Fibroblast of skin of back (primary cell): Measurements from ENCODE around the gene PPIE.

Experiments used
- DNase-seq: peaks from one replicate; pipeline ENCODE4 v3.0.0-alpha.2; 2013

PPIE gene

DNA sequence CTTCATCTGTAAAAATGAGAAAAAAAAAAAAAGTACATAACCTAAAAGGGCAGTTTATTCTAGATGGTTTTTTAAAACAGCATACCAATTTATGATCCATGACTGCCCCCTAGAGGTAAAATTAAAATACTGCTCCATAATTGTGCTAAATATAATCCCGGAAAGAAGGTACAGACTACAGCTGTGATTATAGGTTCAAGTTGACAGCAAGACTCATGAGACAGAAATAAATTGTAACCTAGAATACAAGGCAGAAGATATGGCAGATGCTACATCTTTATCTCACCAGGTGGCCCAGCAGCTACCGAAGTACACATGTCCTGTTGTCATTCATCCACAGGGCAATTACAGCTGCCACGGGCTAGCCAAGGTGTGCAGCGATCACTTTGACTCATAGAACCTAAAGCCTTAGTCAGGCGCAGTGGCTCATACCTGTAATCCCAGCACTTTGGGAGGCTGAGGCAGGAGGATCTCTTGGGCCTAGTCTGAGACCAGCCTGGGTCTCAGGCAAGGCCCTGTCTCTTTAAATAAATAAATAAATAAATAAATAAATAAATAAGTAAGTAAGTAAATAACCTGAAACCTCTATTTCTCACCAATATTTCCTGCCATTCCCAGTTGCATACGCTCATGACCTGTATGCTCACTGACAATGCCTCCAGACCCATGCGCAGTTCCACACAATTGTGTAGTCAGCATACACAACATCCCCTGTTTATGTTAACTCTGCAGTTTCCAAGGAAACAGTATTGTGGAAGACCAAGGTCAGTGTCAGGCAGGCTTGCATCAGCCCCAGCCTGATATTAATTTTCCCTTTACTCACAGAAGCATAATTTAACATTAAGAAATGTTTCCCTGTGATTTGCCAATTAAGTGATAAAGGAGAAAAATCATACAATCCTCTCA lies 18.3 kb upstream of the PPIE start:
- DNase-seq, result peak; percentile 65

DNA sequence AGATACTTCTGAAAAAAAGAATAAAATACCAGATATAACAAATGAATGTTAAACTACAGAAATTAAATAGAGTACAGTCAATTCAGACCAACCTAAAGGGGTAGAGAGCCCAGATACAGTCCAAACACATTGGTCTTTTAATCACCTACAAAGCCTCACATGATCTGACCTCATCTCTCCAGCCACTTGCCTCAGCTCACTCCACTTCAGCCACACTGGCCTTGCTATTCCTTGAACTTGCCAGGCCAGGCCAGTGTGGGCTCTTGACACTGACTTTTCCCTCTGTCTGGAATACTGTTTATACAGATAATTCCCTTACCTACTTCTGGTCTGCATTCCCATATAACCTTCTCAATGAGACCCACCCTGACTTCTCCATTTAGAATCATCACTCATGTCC lies 17.0 kb upstream of the PPIE start:
- no peak for DNase-seq

DNA sequence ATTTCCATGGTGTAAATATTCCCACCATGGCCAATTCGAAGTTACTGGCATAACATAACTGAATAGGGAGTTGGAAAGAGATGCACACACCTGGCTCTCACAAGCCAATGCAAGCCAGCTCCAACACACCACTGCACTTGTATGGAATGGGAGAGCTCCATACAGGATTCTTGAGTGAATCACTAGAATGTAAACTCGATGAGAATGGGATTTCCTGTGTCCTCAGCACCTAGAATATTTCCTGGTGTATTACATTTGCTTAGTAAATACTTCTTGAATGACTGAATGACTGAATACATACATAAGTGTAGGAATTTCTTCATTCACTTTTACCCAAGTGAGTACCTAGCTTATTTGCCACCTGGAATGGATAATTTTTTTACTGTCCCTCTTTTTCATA lies 16.2 kb upstream of the PPIE start:
- DNase-seq, result peak; percentile 29

DNA sequence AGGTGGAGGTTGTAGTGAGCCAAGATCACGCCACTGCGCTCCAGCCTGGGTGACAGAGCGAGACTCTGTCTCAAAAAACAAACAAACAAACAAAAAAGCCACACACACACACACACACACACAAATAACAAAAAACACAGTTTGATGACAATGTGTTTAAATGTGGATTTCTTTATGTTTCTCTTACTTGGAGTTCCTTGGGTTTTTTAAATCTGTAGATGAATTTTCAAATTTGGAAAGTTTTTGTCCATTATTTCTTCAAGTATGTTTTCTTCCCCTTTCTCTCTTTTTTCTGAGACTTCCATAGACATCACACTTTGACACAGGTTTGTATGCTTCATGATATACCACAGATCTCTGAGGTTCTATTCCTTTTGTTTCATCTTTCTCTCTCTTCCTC lies 12.1 kb upstream of the PPIE start:
- DNase-seq, result no peak

- DNase-seq, result no peak
Observed at GRCh38 chr1:39727221-39727931, 11.3 kb upstream of the PPIE start.

DNA sequence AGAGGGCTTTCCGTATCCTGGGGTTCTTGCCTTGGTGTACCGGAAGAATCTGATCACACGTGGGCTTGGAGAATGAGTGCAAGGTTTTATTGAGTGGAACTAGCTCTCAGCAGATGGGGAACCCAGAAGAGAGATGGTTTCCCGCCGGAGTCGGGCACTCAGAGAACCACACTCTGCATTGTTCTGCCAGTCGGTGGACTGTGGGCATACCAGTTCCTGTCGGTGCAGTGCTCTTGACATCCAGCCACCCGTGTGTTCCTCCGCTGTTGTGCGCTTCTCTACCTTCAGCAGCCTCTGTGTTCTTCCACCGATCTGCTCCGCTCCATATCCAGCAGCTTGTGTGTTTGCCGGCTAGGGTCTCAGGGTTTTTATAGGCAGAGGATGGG lies 10.8 kb upstream of the PPIE start:
- DNase-seq, result no peak

DNA sequence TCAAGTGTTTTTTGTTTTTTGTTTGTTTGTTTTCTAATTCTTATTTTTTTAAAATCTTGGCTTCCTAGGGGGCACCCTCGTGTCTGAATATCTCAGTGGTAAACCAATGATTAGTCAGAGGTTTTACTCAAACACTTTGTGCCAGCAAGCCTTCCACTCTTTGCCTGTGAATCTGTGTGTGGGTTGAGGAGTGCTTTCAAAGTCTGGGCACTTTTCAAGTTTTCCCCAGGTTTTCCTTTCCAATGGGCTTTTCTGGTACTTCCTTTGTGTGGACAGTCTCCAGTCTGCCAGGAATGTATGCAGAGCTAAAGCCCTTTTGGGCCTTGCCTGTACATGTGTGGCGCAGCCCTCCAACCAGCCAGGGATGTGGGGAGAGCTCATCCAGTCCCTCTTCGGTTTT lies 9.7 kb upstream of the PPIE start:
- no peak for DNase-seq

DNA sequence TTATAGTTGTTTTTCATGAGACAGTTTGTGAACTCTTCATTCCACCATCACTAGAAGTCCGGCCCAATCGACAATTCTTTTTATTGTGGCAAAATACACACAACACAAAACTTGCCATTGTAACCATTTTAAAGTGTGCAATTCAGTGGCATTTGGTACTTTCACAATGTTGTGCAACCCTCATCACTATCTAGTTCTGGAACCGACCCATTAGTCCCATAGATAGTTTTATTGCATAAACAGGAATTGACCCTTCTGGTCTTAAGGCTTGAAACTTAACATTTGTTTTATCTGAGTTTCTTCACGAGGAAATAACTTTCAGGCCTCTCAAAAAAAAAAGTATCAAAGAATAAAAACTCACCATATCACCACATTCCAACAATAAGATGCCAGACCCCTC lies 8.8 kb upstream of the PPIE start:
- DNase-seq, result no peak

DNA sequence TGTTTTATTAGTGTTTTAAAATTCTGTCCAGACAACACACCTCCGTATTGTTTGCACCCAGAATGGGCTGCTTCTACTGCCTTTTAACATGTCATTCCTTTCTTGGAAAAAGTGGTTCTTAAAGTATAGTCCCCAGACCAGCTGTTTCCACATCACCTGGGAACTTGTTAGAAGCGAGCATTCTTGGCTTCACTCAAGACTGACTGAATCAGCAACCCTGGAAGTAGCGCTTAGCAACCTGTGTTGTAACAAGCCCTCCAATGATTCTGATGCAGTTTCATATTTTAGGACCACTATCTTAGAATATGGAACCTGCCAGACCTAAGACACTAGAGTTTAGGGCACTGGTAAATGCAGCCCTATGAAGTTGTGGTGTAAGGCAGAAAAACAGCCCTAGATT lies 6.0 kb upstream of the PPIE start:
- no peak for DNase-seq

DNA sequence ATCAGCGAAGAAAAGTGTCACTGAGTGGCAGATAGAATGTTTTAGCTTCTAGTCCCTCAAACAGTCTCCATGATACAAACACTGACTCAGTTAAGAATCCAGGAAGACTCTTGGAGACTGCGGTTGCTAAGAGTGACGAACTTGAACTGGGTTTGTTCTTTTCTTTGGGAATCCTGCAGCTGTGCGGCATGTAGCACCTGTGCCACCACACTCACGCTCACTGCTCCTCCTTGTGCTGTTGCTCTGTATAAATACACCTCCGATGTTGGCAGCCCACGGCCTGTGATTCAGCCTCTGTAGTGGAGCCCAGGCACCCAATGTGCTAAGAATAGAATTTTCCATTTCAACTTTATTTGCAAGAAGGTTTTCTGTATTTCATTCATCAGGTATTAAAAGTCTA lies 5.5 kb upstream of the PPIE start:
- no peak for DNase-seq

GRCh38 chr1:39735731-39736130 lies 3.0 kb upstream of the PPIE start:
- no peak for DNase-seq

DNA sequence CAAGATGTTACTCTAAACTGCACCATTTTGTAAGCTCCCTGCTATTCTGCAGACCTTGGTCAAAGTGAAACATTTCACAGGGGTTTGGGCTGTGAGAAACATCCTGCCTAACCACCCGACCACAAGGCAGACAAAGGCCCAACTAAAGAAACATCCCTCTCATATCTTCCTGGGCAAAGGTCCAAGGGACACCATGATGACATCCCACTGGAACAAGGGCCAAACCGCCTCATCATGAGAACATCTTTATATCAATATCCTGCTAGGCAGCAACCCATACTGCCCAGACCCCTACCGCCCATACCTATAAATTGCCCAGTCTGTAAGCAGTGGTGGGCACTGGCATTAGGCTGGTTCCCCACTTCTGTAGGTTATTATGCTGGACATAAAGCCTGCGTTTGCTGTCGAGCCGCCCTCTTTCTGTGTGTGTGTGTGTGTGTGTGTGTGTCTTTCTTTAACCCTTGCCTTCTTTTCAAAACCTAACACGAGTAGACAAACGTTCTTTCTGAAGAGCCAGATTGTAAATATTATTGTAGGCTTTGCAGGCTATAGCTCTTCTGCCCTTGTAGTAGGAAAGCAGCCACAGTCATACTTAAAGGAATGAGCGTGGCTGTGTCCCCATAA lies 1.0 kb upstream of the PPIE start:
- peak; percentile 89 for DNase-seq

GRCh38 chr1:39745016-39745670 lies 6.5 kb downstream of the PPIE start:
- no peak for DNase-seq

- no peak for DNase-seq
Observed at GRCh38 chr1:39751595-39751994, 12.9 kb downstream of the PPIE start.

DNA sequence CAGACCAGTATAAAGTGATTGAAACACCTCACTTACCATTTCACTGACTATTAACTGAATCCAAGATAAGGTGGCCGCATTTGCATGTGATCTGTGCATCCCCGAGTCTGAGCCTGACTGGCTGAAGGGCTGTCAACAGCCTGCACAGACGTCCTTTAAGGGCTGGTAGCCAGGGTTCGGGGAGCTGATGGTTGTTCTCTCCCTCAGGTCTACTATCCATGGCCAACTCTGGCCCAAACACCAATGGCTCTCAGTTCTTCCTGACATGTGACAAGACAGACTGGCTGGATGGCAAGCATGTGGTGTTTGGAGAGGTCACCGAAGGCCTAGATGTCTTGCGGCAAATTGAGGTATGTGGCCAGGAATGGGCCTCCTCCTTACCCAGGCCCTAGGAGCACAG lies 14.0 kb downstream of the PPIE start:
- no peak for DNase-seq

DNA sequence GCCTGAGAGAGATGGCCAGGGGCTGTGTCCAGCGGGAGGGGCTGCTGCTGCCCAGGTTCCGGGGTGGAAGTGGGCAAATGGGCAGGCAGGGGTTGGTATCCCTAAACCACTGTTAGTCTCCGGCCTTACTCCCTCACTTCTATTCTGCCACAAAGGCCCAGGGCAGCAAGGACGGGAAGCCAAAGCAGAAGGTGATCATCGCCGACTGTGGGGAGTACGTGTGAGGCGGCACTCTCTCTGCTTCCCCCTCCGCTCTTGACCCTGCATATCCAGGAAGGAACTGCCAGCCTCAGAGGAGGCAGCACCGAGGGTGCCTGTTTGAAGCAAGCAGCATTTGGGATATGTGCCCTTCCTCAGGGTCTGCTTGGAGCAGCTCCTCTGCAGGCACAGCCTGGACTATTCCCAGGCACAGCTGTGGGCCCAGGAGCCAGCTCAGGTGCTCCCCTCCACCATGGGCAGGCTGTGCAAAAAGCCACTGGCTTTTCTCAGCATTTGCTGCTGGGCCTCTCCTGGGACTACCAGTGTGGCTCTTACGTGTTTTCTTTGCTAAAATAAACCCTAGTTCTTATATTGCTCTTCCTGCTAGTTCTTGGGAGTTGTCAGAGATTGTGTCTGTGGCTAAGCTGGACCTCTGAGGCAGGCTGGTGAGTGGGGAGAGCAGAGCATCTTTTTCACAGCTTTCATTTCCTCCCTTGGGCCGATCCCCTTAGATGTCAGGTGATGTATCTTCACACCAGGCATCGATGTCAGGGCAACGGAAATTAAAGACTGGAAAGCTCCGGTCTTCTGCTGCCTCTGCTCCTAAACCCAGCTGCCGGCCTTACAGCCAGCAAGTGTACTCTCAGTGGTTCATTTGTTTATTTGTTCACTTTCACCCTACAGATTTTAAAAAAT lies 14.7 kb downstream of the PPIE start:
- DNase-seq, result no peak

DNA sequence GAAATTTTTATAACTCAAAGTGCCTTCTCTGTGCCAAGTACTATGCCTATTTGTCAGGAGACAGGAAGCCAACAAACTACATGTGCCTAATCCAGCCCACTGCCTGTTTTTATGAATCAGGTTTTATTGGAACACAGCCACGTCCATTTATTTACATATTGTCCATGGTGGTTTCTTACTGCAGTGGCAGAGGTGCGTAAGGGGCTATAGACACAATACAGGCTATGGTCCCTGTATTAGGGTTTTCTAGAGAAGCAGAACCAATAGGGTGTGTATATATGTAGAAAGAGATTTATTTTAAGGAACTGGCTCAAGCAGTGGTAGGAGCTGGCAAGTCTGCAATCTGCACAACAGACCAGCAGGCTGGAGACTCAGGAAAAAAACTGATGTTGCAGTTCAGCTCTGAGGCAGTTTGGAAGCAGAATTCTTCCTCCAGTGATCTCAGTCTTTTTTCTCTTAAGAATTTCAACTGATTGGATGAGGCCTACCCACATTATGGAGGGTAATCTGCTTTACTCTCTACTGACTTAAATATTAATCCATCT lies 15.4 kb downstream of the PPIE start:
- DNase-seq, result no peak

DNA sequence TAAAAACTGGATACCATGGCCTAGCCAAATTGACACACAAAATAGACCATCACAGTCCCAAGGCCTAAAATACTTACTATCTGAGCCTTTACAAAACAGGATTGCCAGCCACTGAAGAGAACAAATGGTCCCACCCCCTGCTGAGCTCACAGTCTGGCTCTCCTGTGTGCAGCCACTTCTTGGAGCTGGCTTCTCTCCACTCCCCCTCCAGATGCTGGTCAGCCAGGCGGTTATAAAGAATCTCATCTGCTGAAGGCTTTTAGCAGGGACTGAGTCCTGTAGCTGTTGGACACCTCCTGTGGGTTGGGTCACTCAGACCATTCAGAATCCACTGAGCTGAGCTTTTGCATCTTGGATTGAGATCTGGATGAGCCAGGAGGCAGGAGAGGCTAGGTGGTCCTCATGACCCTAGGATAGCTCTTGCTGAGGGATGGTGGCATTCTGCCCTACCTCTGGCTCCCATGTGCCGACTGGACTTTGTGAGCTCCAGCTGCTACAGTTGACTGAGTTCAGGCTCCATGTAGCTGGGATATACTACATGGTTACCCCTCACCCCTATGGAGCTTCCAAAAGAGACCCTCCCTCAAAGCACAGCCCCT lies 16.3 kb downstream of the PPIE start:
- no peak for DNase-seq

- no peak for DNase-seq
Observed at GRCh38 chr1:39755965-39756659, 17.4 kb downstream of the PPIE start.

DNA sequence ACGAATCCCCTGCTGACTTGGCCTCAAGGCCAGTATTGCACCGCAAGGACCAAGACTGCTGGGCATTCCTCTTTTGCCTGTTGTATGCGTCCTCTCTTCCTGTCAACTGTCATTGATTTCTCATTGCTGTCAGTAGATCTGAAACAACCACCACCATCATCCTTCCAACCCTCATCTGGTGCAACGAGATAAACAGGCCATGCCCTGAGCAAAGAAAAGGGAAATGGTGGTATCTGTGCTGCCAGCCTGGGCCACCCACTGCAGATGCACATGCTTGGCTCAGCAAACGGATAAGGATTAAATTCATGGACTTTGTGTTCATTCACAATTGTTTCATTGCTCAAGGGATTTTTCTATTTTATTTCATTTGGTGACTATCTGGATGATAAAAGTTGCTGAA lies 18.8 kb downstream of the PPIE start:
- no peak for DNase-seq
